Panc1 (cell line): ENCODE measurements around the gene PGAM2. TPM values are rescaled to one million over a fixed set of nuclear protein-coding genes. Genes with fewer than 3 reads are reported as not detected.

Experiments used
- ATAC-seq: fragments of 200-7000 bp; cut with Tn5 transposase; 2 replicates; pipeline ENCODE4 v1.9.1; 2020; ENCODE audit warnings: mild to moderate bottlenecking, moderate library complexity
- BruUV-seq: library from RNA; stranded (reverse); fragments of 400-500 nt; replicated peaks from 2 replicates; lab custom pipeline; 2021; lab: Mats Ljungman, UMichigan
- CTCF ChIA-PET: fragments of 300-600 bp; sonication (Branson Sonifier 250); formaldehyde crosslinking; loops from one replicate; lab custom pipeline; 2022; ENCODE audit warnings: antibody characterized with exemption; lab: Charles Lee
- POLR2A ChIA-PET: fragments of 300-600 bp; sonication (Branson Sonifier 250); formaldehyde crosslinking; loops from one replicate; lab custom pipeline; 2022; ENCODE audit warnings: antibody characterized with exemption; lab: Charles Lee
- DNase-seq: peaks from one replicate; pipeline ENCODE4 v3.0.0-alpha.2; 2010; ENCODE audit warnings: low read depth, low spot score
- H3K27ac ChIP-seq: 2 replicates; pipeline ENCODE4 v1.5.1; 2011; ENCODE audit warnings: mild to moderate bottlenecking, low read length, inconsistent platforms
- H3K27me3 ChIP-seq: fragments of 200-500 bp; sonication (Bioruptor generic); 2 replicates; pipeline ENCODE4 v1.6.0; 2014; ENCODE audit warnings: low read length, inconsistent platforms; ENCODE audit not compliant: control insufficient read depth, insufficient read depth
- H3K36me3 ChIP-seq: fragments of 200-500 bp; sonication (Bioruptor generic); 2 replicates; pipeline ENCODE4 v1.5.1; 2014; ENCODE audit warnings: inconsistent platforms, mild to moderate bottlenecking, low read length, moderate library complexity; ENCODE audit not compliant: control insufficient read depth, insufficient read depth
- H3K4me1 ChIP-seq: 2 replicates; pipeline ENCODE4 v1.5.1; 2011; ENCODE audit warnings: inconsistent platforms, mild to moderate bottlenecking, low read length, moderate library complexity; ENCODE audit not compliant: control insufficient read depth, insufficient read depth
- H3K4me3 ChIP-seq, 2 experiments: 2 replicates each; pipeline ENCODE4 v1.5.1; 2011 to 2012; ENCODE audit warnings: low read depth in 2 of 2, low read length in 2 of 2, mild to moderate bottlenecking in 2 of 2, inconsistent platforms in 1 of 2, moderate library complexity in 1 of 2
- H3K9me3 ChIP-seq: fragments of 200-500 bp; sonication (Bioruptor generic); 2 replicates; pipeline ENCODE4 v1.5.1; 2014; ENCODE audit warnings: low read depth, mild to moderate bottlenecking, inconsistent platforms, low read length, moderate library complexity; ENCODE audit not compliant: control insufficient read depth, insufficient read depth
- CTCF ChIP-seq: fragments of 450-650 bp; IDR thresholded peaks from 2 replicates; pipeline ENCODE4 v1.5.1; 2017; ENCODE audit warnings: mild to moderate bottlenecking
- POLR2AphosphoS5 ChIP-seq: IDR thresholded peaks from 2 replicates; pipeline ENCODE4 v1.6.1; 2012; ENCODE audit warnings: mild to moderate bottlenecking, low read depth, low read length, moderate library complexity
- SIN3A ChIP-seq: IDR thresholded peaks from 2 replicates; pipeline ENCODE4 v1.6.1; 2012; ENCODE audit warnings: low read depth, mild to moderate bottlenecking, low read length, moderate library complexity, borderline replicate concordance; ENCODE audit not compliant: insufficient read depth
- TCF7L2 ChIP-seq: IDR thresholded peaks from 2 replicates; pipeline ENCODE4 v1.6.1; 2011; ENCODE audit warnings: mild to moderate bottlenecking, low read depth, low read length, inconsistent platforms
- in situ Hi-C: cut with HindIII; loops from 2 replicates; pipeline ENCODE4 v1.10.0; 2016; ENCODE audit warnings: low sequenced_read_pairs, low pct_unique_long_range_greater_than_20kb
- intact Hi-C: fragments of 100-400 bp; cut with micrococcal nuclease; formaldehyde crosslinking; loops from one replicate; pipeline ENCODE4 v1.10.0; 2022; ENCODE audit not compliant: unreplicated experiment
- total RNA-seq: library from RNA; stranded (reverse); gene quantifications from one replicate; pipeline ENCODE4 v1.2.1, GENCODE V29; 2021; ENCODE audit not compliant: unreplicated experiment
- TF ChIP-seq, protein P1 (sequence below), 2 experiments: IDR thresholded peaks; 2 replicates each; pipeline ENCODE4 v1.6.1; 2011 to 2012; ENCODE audit warnings: low read depth in 2 of 2, control low read depth in 1 of 2, low read length in 1 of 2, mild to moderate bottlenecking in 1 of 2, moderate library complexity in 1 of 2; ENCODE audit not compliant: insufficient read depth in 1 of 2

The PGAM2 gene
- total RNA-seq, 1 experiment from 2014 or later, result 1.3 TPM

DNA sequence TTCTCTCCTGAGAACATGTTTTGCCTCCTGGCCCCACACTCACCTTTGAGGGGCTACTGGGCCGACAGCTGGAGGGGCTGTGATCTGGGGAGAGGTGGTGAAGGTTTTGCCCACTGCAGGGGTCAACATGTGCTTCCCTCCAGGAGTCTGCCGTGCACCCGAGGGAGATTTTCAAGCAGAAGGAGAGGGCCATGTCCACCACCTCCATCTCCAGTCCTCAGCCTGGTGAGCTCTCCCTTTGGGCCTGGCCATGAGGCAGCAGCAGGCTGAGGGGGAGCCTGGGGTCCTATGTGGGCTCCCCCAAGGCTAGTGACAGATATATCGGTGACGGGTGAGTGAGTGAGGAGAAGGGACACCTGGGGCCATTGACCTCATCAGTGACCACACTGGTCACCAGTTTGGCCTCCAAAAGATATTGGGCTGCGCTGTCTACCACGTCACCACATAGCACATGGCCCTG lies 6.6 kb downstream of the PGAM2 start:
- no peak overlapping the region for H3K4me3 ChIP-seq
- intact Hi-C loops (no loop called here), in situ Hi-C loops (no loop called here)
- H3K4me1 ChIP-seq, result peaks cover 5% of the 10 kb centered on the region; the same call in 1 of the 2 replicates
- ATAC-seq (no peak), DNase-seq (no peak)
- ChIA-PET CTCF (no interaction called here), POLR2A (no interaction called here)
- no peak overlapping the region for H3K27ac ChIP-seq
- TF ChIP-seq, protein P1, sequence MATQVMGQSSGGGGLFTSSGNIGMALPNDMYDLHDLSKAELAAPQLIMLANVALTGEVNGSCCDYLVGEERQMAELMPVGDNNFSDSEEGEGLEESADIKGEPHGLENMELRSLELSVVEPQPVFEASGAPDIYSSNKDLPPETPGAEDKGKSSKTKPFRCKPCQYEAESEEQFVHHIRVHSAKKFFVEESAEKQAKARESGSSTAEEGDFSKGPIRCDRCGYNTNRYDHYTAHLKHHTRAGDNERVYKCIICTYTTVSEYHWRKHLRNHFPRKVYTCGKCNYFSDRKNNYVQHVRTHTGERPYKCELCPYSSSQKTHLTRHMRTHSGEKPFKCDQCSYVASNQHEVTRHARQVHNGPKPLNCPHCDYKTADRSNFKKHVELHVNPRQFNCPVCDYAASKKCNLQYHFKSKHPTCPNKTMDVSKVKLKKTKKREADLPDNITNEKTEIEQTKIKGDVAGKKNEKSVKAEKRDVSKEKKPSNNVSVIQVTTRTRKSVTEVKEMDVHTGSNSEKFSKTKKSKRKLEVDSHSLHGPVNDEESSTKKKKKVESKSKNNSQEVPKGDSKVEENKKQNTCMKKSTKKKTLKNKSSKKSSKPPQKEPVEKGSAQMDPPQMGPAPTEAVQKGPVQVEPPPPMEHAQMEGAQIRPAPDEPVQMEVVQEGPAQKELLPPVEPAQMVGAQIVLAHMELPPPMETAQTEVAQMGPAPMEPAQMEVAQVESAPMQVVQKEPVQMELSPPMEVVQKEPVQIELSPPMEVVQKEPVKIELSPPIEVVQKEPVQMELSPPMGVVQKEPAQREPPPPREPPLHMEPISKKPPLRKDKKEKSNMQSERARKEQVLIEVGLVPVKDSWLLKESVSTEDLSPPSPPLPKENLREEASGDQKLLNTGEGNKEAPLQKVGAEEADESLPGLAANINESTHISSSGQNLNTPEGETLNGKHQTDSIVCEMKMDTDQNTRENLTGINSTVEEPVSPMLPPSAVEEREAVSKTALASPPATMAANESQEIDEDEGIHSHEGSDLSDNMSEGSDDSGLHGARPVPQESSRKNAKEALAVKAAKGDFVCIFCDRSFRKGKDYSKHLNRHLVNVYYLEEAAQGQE (IDR thresholded peaks at IDR 0.05; ENCODE audit: insufficient read depth in 1 of 2, low read depth in 2 of 2, low read length in 1 of 2), result no peak
- TF ChIP-seq SIN3A (no peak), POLR2AphosphoS5 (no peak), TCF7L2 (no peak), CTCF (no peak)
- no peaks in the 10 kb centered on the region for H3K27me3 ChIP-seq
- H3K9me3 ChIP-seq, result no peaks in the 10 kb centered on the region
- BruUV-seq, result no TSS peak
- peaks cover 10% of the 10 kb centered on the region; the same call in 1 of the 2 replicates for H3K36me3 ChIP-seq

- intact Hi-C loops (no loop called here), in situ Hi-C loops (no loop called here)
- Histone ChIP-seq H3K36me3 (peaks cover 10% of the 10 kb centered on the region; the same call in 1 of the 2 replicates), H3K4me1 (peaks cover 5% of the 10 kb centered on the region; the same call in 1 of the 2 replicates), H3K27me3 (no peaks in the 10 kb centered on the region), H3K9me3 (no peaks in the 10 kb centered on the region), H3K27ac (no peak overlapping the region), H3K4me3 (no peak overlapping the region)
- ChIA-PET POLR2A (no interaction called here), CTCF (no interaction called here)
- TF ChIP-seq, protein P1 (IDR thresholded peaks at IDR 0.05; ENCODE audit: insufficient read depth in 1 of 2, low read depth in 2 of 2, low read length in 1 of 2), result no peak
- no peak for TF ChIP-seq CTCF
- no peak for TF ChIP-seq SIN3A
- TF ChIP-seq POLR2AphosphoS5, result no peak
- TF ChIP-seq TCF7L2, result no peak
- BruUV-seq, result no TSS peak
- DNase-seq, result no peak
- 0 out of 2 replicates have a peak, but pooled peaks have one; percentile 3 for ATAC-seq
Observed at GRCh38 chr7:44057849-44058758, 7.3 kb downstream of the PGAM2 start.
